SIG-M5 (cell line): Measurements from ENCODE around the gene CCDC88A.
A peak's percentile ranks its signal among the peaks of the same experiment; 100 is the strongest.
"Not testable (repeated sequence)": the region's sequence is repeated elsewhere in the genome, so short reads cannot be mapped to it uniquely, and the experiment has no call there.

Source experiments
- DNase-seq: peaks from one replicate; lab custom pipeline; 2025; lab: John Stamatoyannopoulos, UW

The CCDC88A gene

DNA sequence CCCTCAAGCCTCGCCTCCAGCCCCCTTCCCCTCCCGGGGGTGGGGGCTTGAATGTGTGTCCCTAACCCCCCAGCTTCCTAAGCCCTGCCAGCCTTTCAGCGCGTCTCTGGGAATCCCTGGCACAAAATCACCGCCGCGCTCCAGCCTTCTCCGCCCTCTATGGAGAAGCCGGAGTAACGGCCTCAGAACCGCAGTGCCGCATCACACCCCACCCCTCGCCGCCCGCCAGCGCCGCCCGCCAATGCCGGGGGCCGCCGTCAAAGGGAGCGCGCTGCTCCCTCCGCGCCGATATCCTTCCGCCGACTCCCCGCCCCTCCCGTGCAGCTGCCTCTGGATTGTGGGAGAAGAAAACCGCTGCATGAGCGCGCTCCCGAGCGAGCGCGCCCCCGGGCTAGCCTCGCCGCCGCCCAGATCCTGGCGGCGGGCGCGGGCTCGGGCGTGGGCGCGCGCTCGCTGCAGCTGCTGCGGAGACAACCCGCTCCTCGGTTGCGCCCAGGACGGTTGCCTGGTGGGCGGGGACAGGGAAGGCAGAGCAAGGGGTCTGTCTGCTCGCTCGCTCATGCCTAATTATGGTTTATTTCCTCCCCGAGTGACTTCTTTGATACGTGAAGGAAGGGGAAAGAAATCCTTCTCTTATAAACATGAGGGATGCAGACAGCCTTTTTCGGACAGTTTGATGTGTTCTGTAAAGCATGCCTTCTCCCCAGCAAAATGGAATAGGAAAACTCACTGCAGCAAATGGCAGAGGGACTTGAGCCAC is at the start of gene CCDC88A:
CCDC88A (minus strand) TSS at position 178 of the 760 bp plus-strand sequence. CDS start 777 bp downstream, outside the sequence.
- peak; percentile 54 for DNase-seq

DNA sequence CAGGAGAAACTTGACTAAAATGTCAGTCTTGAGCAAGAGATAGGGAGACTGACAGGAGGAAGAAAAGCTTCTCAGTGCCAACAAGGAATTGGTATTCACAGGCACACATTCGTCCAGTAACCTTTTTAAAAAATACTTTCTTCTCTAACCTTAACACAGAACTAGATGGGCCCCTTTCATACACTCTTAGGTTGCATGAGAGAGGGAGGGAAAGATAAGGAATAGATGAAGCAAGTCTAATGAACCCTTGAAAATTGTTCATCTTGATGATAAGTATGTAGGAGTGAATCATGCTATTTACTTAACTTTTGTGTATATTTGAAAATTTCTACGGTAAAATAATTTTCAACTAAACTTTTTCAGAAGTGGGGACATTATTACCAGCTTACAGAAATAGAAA is 42.0 kb upstream of the CCDC88A start:
- no peak for DNase-seq

DNA sequence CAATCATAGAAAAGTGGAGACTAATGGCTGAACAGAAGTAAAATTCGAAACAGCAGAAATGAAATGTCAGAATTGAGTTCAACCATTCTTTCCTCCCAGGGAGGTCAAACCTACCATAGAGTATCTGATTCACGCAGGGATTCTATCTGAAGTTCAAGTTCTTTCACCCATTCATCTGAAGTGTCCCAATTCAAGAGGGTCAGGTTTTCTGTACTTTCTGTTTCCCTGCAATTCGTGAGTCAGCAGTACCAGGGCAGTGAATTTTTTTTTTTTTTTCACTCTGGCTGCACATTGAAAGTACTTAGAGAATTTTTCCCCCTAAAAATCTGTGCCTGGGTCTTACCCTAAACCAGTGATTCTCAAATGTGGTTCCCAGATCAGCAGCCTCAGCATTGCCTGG is 40.9 kb upstream of the CCDC88A start:
- no peak for DNase-seq

- DNase-seq, result no peak
These were observed 40.1 kb upstream of the CCDC88A start for GRCh38 chr2:55459714-55460274.

GRCh38 chr2:55459279-55459678 is 39.6 kb upstream of the CCDC88A start:
- no peak for DNase-seq

- no peak for DNase-seq
These were observed 34.5 kb upstream of the CCDC88A start for GRCh38 chr2:55454121-55454520.

GRCh38 chr2:55452879-55453278 is 33.2 kb upstream of the CCDC88A start:
- DNase-seq, result no peak

DNA sequence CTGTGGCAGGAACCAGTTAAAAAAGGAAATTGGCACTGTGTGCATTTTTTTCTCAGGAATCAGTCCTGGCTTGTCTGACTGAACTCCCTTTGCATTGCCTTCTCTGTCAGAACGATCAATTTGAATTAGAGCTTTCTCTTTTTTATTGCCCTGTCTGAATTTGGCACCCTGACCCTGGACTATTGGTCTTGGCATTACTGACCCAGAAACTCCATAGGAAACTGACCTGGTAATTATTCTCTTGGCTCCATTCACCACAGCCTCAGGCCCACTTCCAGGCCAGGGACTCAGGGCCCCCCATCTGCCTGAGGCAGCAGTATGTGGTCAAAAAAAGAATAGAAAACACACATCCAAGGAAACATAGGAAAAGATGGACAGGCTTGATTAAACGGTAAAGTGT is 32.0 kb upstream of the CCDC88A start:
- DNase-seq, result no peak

DNA sequence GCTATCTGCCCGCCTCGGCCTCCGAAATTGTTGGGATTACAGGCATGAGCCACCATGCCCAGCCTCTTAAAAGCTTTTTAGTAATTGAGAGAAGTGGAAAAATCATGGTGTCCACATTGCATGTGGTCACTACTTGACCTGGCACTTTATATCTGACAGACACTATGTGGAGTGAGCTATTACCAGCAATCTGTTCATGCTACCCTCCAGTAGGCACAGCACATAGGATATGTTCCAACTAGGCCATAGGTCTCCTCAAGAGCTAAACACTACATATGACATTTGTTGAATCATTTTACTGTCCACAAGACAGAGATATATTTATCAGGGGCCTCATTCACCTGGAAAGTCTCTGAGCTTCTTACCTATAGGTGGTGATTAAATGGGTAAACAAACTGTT is 30.4 kb upstream of the CCDC88A start:
- not testable (repeated sequence) for DNase-seq

- DNase-seq, result not testable (repeated sequence)
These were observed 22.5 kb upstream of the CCDC88A start for GRCh38 chr2:55442045-55442760.

DNA sequence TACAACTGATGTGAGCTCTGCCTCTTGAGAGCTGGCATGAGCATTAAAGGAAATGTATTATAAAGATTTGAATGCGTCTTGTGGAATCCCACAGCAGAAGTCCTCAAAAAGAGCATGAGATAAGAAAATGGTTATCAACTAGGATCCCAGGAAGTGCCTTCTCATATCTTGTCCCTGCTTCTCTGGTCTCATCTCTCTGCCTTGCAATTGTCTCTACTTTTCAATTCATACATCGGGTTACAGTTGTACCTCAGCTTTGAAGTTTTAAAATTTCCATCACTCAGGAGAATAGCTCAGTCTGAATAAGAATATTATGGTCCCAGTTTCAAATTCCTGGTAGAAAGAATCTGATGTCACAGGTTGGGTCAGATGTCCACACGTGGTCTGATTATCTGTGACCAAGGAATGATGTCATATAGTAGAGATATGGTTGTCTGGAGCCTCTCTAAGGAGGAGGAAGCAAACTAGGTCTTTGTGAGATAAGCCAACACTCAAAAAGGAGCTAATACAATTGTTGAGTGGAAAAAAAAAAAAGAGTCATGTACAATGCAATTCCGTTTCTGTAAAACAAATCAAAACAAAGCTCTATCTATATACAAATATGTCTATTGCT is 21.7 kb upstream of the CCDC88A start:
- DNase-seq, result no peak

- DNase-seq, result no peak
These were observed 19.4 kb upstream of the CCDC88A start for GRCh38 chr2:55439101-55439397.

DNA sequence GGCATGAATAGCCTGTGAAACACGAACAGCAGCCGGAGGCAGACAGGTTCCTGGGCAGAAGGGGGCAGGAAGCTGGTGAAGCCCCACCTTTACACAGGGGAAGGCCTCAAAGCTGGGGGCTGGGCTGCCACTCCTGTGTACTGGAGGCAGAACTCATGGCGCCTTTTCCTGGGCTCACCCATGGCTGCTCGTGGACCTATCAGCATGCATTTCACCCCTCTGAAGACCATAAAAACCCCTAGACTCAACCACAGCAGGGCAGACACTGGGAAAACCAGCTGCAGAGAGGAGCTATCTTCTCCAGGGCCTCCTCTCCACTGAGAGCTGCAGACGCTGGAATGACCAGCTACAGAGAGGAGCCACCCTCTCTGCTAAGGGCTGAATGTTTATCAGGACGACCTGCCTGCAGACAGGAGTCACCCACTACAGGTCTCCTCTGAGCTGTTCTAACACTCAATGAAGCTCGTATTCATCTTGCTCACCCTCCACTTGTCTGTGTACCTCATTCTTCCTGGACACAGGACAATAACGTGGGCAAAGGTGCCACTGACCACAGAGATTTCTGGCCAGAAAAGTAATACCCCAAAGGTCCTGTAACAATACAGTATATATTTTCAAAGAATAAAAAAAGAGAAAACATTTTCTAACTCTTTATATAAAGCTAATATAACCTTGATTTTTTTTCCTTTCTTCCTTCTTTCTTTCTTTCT is 18.9 kb upstream of the CCDC88A start:
- DNase-seq, result no peak

DNA sequence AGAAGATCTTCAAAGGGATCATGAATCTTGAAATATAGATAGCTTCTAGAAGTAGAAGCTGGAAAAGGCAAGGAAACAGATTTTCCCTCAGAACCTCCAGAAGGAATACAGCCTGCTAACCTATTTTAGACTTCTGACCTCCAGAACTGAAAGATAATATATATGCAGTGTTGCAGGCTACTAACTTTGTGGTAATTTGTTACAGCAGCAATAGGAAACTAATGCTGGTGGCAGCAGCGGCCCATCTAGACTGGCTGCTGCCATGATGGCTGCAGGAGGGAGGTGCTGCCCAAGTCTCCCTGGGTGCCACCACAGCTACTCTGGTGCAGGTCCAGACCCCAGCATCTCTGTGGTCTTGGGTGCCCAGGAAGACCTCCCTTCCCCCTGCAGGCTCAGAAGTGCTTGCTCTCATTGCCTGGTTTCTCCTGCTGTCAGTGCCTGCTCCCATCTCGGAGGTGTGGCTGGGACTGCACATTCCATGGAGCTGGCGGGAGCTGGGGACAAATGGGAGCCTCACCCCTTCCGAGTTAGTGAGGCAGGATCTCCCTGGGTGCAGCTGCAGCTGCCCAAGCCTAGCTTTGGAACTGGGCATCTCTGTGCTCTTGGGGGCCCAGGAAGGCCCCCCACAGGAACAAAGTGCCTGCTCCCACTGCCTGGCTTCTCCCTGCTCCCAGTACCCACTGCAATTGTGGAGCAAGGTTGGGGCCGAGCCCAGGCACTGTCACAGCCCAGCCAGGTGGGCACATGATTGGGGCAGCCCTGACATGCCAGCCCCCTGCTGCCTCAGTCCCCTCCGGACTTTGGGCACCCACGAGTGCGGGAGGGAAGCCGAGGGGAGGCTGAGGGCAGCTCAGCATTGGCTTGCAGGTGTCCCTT is 18.1 kb upstream of the CCDC88A start:
- DNase-seq, result no peak

- no peak for DNase-seq
These were observed 12.4 kb upstream of the CCDC88A start for GRCh38 chr2:55431982-55432627.

GRCh38 chr2:55430211-55430975 is 10.7 kb upstream of the CCDC88A start:
- DNase-seq, result no peak

- no peak for DNase-seq
These were observed 8.6 kb upstream of the CCDC88A start for GRCh38 chr2:55428258-55428657.

DNA sequence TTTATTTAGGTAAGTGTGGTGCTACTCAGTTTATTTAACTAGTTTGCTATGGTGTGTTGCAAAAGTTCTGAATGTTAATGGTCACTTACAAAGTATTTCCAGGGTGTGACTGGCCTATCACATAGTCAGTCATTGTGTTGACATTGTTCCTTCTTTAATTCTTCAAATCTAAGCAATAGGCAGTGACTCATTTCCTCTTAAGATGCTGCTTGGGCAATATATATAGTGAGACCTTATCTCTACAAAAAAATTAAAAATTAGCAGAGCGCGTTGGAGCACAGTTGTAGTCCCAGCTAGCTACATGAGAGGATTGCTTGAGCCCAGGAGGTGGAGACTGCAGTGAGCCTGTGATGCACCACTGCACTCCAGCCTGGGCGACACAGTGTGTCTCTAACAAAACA is 5.8 kb upstream of the CCDC88A start:
- peak; percentile 83 for DNase-seq

- DNase-seq, result no peak
These were observed 3.4 kb upstream of the CCDC88A start for GRCh38 chr2:55422876-55423665.
